H1 (cell line): Measurements from ENCODE around the gene ZNF692. TPM values are rescaled to one million over a fixed set of nuclear protein-coding genes. Genes with fewer than 3 reads are reported as not detected.
"Not testable (repeated sequence)": the region's sequence is repeated elsewhere in the genome, so short reads cannot be mapped to it uniquely, and the experiment has no call there.

Experiments used
- CTCF ChIA-PET: fragments of 300-600 bp; sonication (Branson Sonifier 250); formaldehyde crosslinking; loops from one replicate; lab custom pipeline; 2021; ENCODE audit not compliant: partially characterized antibody; lab: Charles Lee
- POLR2A ChIA-PET: fragments of 300-600 bp; sonication (Branson Sonifier 250); formaldehyde crosslinking; loops from one replicate; lab custom pipeline; 2021; ENCODE audit warnings: inconsistent platforms; ENCODE audit not compliant: partially characterized antibody; lab: Charles Lee
- DNase-seq, 2 experiments: peaks; one replicate each; pipeline versions ENCODE4 v3.0.0 to v3.0.0-alpha.2; 2010 to 2022; ENCODE audit warnings: low spot score in 2 of 2, low read depth in 1 of 2, mixed read lengths in 1 of 2
- FAIRE-seq: peaks from 2 replicates; lab custom pipeline; 2011; peaks lifted over from hg19 to GRCh38; lab: Jason Lieb, UNC
- H2AFZ ChIP-seq: 2 replicates; pipeline ENCODE4 v1.8.1; 2012; ENCODE audit warnings: low read length, inconsistent platforms
- H2AK5ac ChIP-seq: 2 replicates; pipeline ENCODE4 v1.6.1; 2013; ENCODE audit warnings: low read depth, low read length
- H2BK120ac ChIP-seq: replicated peaks from 2 replicates; pipeline ENCODE3; 2013; ENCODE audit warnings: low read depth, low read length, inconsistent platforms
- H2BK12ac ChIP-seq: 2 replicates; pipeline ENCODE4 v1.6.1; 2013; ENCODE audit warnings: low read depth, low read length
- H2BK15ac ChIP-seq: 2 replicates; pipeline ENCODE4 v1.6.1; 2013; ENCODE audit warnings: low read length
- H2BK20ac ChIP-seq: 2 replicates; pipeline ENCODE4 v1.6.1; 2013; ENCODE audit warnings: low read length
- H2BK5ac ChIP-seq: 2 replicates; pipeline ENCODE4 v1.6.1; 2013; ENCODE audit warnings: low read depth, low read length
- H3K14ac ChIP-seq: 2 replicates; pipeline ENCODE4 v1.6.1; 2013; ENCODE audit warnings: inconsistent platforms; ENCODE audit not compliant: insufficient read length
- H3K18ac ChIP-seq: 2 replicates; pipeline ENCODE4 v1.6.1; 2013; ENCODE audit warnings: low read length; ENCODE audit errors: extremely low read depth
- H3K23ac ChIP-seq: 2 replicates; pipeline ENCODE4 v1.6.1; 2013; ENCODE audit warnings: inconsistent platforms; ENCODE audit not compliant: insufficient read length
- H3K23me2 ChIP-seq: 2 replicates; pipeline ENCODE4 v1.6.1; 2013; ENCODE audit warnings: low read depth, low read length
- H3K27ac ChIP-seq: 2 replicates; pipeline ENCODE4 v1.6.1; 2011; ENCODE audit warnings: low read depth, low read length, inconsistent platforms
- H3K27me3 ChIP-seq, 4 experiments: replicated peaks in 1 of 4; 1 replicate in 1 of 4; 2 replicates in 3 of 4; pipeline versions ENCODE4 v1.6.1 to v1.8.1; 2011 to 2013; ENCODE audit warnings: low read length in 3 of 4, mild to moderate bottlenecking in 3 of 4, inconsistent platforms in 2 of 4, mixed read lengths in 2 of 4, moderate library complexity in 1 of 4; ENCODE audit not compliant: control insufficient read depth in 3 of 4, insufficient read depth in 3 of 4; ENCODE audit errors: extremely low read depth in 1 of 4
- H3K36me3 ChIP-seq, 4 experiments: 2 replicates each; pipeline versions ENCODE4 v1.6.1 to v1.8.1; 2011 to 2013; ENCODE audit warnings: mild to moderate bottlenecking in 4 of 4, low read length in 3 of 4, moderate library complexity in 2 of 4, control low read depth in 1 of 4, inconsistent platforms in 1 of 4; ENCODE audit not compliant: insufficient read depth in 4 of 4, control insufficient read depth in 2 of 4
- H3K4ac ChIP-seq: replicated peaks from 2 replicates; pipeline ENCODE3; 2013; ENCODE audit warnings: low read length, low read depth, mixed read lengths, inconsistent platforms; ENCODE audit not compliant: insufficient read length
- H3K4me1 ChIP-seq, 4 experiments: replicated peaks in 1 of 4; 1 replicate in 1 of 4; 2 replicates in 3 of 4; pipeline versions ENCODE4 v1.6.1 to v1.8.1; 2011 to 2013; ENCODE audit warnings: low read length in 3 of 4, inconsistent platforms in 2 of 4, mixed read lengths in 1 of 4; ENCODE audit not compliant: insufficient read depth in 4 of 4, control insufficient read depth in 3 of 4
- H3K4me2 ChIP-seq, 2 experiments: 2 replicates each; pipeline versions ENCODE4 v1.6.1 to v1.8.1; 2011 to 2013; ENCODE audit warnings: low read depth in 2 of 2, low read length in 2 of 2, control low read depth in 1 of 2, inconsistent platforms in 1 of 2, mild to moderate bottlenecking in 1 of 2; ENCODE audit not compliant: insufficient read depth in 1 of 2
- H3K4me3 ChIP-seq, 4 experiments: fragments of 200-600, 300-600 bp in 1 of 4; sonication (generic), shearing (Covaris generic), sonication (Bioruptor Twin) in 1 of 4; 2 replicates each; pipeline versions ENCODE4 v1.5.1 to v1.8.1; 2011 to 2016; ENCODE audit warnings: low read length in 4 of 4, low read depth in 3 of 4, control low read depth in 2 of 4, inconsistent platforms in 2 of 4, mild to moderate bottlenecking in 2 of 4, mixed read lengths in 1 of 4, moderate library complexity in 1 of 4; ENCODE audit not compliant: insufficient read depth in 2 of 4; ENCODE audit errors: extremely low read depth in 1 of 4
- H3K56ac ChIP-seq: replicated peaks from 2 replicates; pipeline ENCODE3; 2013; ENCODE audit warnings: low read depth, mild to moderate bottlenecking, mixed read lengths, low read length, inconsistent platforms; ENCODE audit not compliant: insufficient read length
- H3K79me1 ChIP-seq: 2 replicates; pipeline ENCODE4 v1.6.1; 2013; ENCODE audit warnings: low read depth, low read length, control low read depth
- H3K79me2 ChIP-seq, 2 experiments: 2 replicates each; pipeline versions ENCODE4 v1.6.1 to v1.8.1; 2012 to 2013; ENCODE audit warnings: low read length in 2 of 2, mild to moderate bottlenecking in 2 of 2, inconsistent platforms in 1 of 2; ENCODE audit not compliant: insufficient read depth in 2 of 2, control insufficient read depth in 1 of 2
- H3K9ac ChIP-seq, 4 experiments: replicated peaks in 1 of 4; 1 replicate in 1 of 4; 2 replicates in 3 of 4; pipeline versions ENCODE4 v1.6.1 to v1.8.1; 2011 to 2013; ENCODE audit warnings: low read depth in 3 of 4, low read length in 3 of 4, control low read depth in 2 of 4, mild to moderate bottlenecking in 2 of 4, moderate library complexity in 2 of 4, inconsistent platforms in 1 of 4; ENCODE audit errors: extremely low read depth in 1 of 4
- H3K9me3 ChIP-seq, 2 experiments: 2 replicates each; pipeline versions ENCODE4 v1.6.1 to v1.8.1; 2012 to 2013; ENCODE audit warnings: mild to moderate bottlenecking in 2 of 2, moderate library complexity in 2 of 2, control low read depth in 1 of 2, inconsistent platforms in 1 of 2, low read depth in 1 of 2, low read length in 1 of 2, mixed read lengths in 1 of 2; ENCODE audit not compliant: insufficient read depth in 2 of 2
- H4K20me1 ChIP-seq, 2 experiments: replicated peaks in 1 of 2; 2 replicates each; pipeline versions ENCODE3 to v1.8.1; 2011 to 2013; ENCODE audit warnings: inconsistent platforms in 2 of 2, low read length in 2 of 2, mild to moderate bottlenecking in 1 of 2; ENCODE audit not compliant: insufficient read depth in 2 of 2, control insufficient read depth in 1 of 2
- H4K5ac ChIP-seq: 2 replicates; pipeline ENCODE4 v1.6.1; 2013; ENCODE audit warnings: low read length, low read depth, mixed read lengths, inconsistent platforms; ENCODE audit not compliant: insufficient read length
- H4K8ac ChIP-seq: 2 replicates; pipeline ENCODE4 v1.8.0; 2013; ENCODE audit warnings: mild to moderate bottlenecking, moderate library complexity, low read length, inconsistent platforms; ENCODE audit not compliant: insufficient read depth; ENCODE audit errors: extremely low read depth
- H4K91ac ChIP-seq: replicated peaks from 2 replicates; pipeline ENCODE3; 2013; ENCODE audit warnings: low read length, mixed read lengths, inconsistent platforms; ENCODE audit not compliant: insufficient read length
- CREB1 ChIP-seq: IDR thresholded peaks from 2 replicates; pipeline ENCODE4 v1.6.1; 2012; ENCODE audit warnings: inconsistent platforms
- FOSL1 ChIP-seq: IDR thresholded peaks from 2 replicates; pipeline ENCODE4 v1.6.1; 2011; ENCODE audit warnings: mild to moderate bottlenecking, low read depth, low read length, moderate library complexity; ENCODE audit not compliant: insufficient read depth
- MAFK ChIP-seq: IDR thresholded peaks from 2 replicates; pipeline ENCODE4 v1.6.1; 2012; ENCODE audit warnings: low read depth, mild to moderate bottlenecking, improper control_type of control experiment, low read length
- POLR2AphosphoS5 ChIP-seq: IDR thresholded peaks from 2 replicates; pipeline ENCODE4 v1.6.1; 2011; ENCODE audit warnings: low read depth, low read length
- WGBS, 2 experiments: shearing (Covaris generic) in 1 of 2; methylation state at CpG; one replicate each; pipeline versions ENCODE4 v1.1.6 to v1.1.7; 2013 to 2015; ENCODE audit warnings: low lambda C conversion rate in 2 of 2, mixed read lengths in 2 of 2, inconsistent platforms in 1 of 2, low coverage in 1 of 2, missing lambda C conversion rate in 1 of 2; ENCODE audit not compliant: insufficient replicate concordance in 2 of 2, insufficient coverage in 1 of 2, insufficient read length in 1 of 2; ENCODE audit errors: extremely low coverage in 1 of 2, missing lambda C conversion rate in 1 of 2; 5-methylcytosine and 5-hydroxymethylcytosine counted together
- polyA plus RNA-seq, 7 experiments: library from polyadenylated mRNA; depleted of rRNA in 3 of 7; stranded (reverse) in 5 of 7; unstranded in 2 of 7; fragments of >200 nt in 5 of 7; fragments of 200-250 nt in 2 of 7; gene quantifications; 1 replicate in 5 of 7; 2 replicates in 1 of 7; 4 replicates in 1 of 7; pipeline versions ENCODE4 v1.2.1 to v1.2.3, GENCODE V29; 2011 to 2013; ENCODE audit warnings: missing spikeins in 2 of 7, mixed read lengths in 2 of 7
- total RNA-seq: library from RNA; stranded (reverse); fragmentation: NEBNext Ultra II Directional; extraction: Animal tissue kit (Norgen Biotek cat#: 25700); gene quantifications from 2 replicates; pipeline ENCODE4 v1.2.1, GENCODE V29; 2021

The ZNF692 gene
- total and polyA plus RNA-seq, 2 of the 8 experiments (the other 6 are each of a cell fraction or from before 2014, with no cell fraction given) = 38.4 to 52.3 TPM

DNA sequence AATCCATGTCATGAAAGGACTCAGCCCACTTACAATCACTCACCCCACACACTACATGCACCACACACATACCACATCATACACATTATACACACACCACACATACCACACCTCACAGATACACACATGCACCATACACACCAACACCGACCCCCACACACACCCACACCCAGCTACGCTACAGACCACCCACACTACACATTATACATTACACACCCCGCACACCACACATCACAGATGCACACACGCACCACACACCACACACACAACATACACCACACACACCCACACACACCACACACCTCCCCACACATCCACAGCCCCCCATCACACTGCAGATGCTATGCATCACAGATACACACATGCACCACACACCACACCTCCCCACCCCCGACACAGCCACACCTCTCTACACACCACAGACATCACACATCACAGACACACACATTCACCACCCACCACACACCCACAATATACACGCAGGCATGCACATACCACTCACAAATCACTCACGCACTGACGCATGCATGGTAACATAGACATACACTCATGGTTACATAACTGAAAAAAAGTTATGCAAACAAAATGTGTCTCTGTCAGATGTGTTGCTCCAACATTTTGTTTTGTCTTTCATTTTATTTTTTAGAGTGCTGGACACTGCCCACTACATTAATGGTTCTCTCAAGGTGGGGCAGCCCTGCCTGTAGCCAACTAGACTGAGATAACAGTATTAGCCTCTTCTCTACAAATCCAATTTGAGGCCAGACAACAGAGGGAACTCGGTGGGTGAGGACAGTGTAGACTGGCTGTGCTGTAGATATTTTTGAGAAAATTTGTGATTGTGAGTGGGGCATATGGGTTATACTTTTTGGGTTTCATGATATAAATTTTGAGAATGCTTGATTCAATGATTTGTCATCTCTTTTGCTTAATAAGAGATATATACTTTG, 31.9 kb upstream of the ZNF692 start (continued):
- TF ChIP-seq MAFK = no peak
- no peak for TF ChIP-seq FOSL1
- no peak for TF ChIP-seq POLR2AphosphoS5
- no peak for TF ChIP-seq CREB1

DNA sequence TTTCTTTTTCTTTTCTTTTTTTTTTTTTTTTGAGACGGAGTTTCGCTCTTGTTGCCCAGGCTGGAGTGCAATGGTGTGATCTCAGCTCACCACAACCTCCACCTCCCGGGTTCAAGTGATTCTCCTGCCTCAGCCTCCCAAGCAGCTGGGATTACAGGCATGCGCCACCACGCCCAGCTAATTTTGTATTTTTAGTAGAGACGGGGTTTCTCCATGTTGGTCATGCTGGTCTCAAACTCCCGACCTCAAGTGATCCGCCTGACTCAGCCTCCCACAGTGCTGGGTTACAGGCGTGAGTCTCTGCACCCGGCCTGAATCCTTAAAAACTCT, 31.0 kb upstream of the ZNF692 start:
- DNase-seq, H3K79me2 ChIP-seq, H3K79me1 ChIP-seq, H3K23me2 ChIP-seq, H3K56ac ChIP-seq, H2AK5ac ChIP-seq, H3K14ac ChIP-seq, H3K27ac ChIP-seq, H3K36me3 ChIP-seq, H2BK120ac ChIP-seq, H3K4me2 ChIP-seq, H4K20me1 ChIP-seq, H2BK15ac ChIP-seq, H3K27me3 ChIP-seq, H4K8ac ChIP-seq, H3K18ac ChIP-seq, H4K91ac ChIP-seq, FAIRE-seq, H3K23ac ChIP-seq, H2BK12ac ChIP-seq, H4K5ac ChIP-seq, H3K4me3 ChIP-seq, H2BK5ac ChIP-seq, H3K4me1 ChIP-seq, H2BK20ac ChIP-seq, H3K4ac ChIP-seq, H3K9ac ChIP-seq, H2AFZ ChIP-seq, H3K9me3 ChIP-seq: not testable (repeated sequence)
- ChIA-PET POLR2A (interaction anchor here (1.2 kb wide), 1 partner anchor 16 kb away, joined by 3 read pairs; the partner anchor contains the start of gene PGBD2), CTCF (interaction anchor here (1.3 kb wide), 1 partner anchor 83 kb away, joined by 3 read pairs; no protein-coding TSS in a partner anchor)
- 85% methylated on average over 5 of the region's 10 CpGs; no CpG with 5 or more reads in 1 of the 2 experiments for WGBS, 2 experiments
